ENCODE measurements around the gene ZSCAN30. TPM values are rescaled to one million over a fixed set of nuclear protein-coding genes. Genes with fewer than 3 reads are reported as not detected.

ZSCAN30 gene
- total and polyA plus RNA-seq, 2 of the 13 experiments (the other 11 are each of a cell fraction or from before 2014, with no cell fraction given): 7.4 to 7.7 TPM

GRCh38 chr18:35290094-35290735 lies at the start of gene ZSCAN30 (continued):
- TF ChIP-seq ZNF703 (CRISPR knock-in tag; IDR thresholded peaks at IDR 0.05; ENCODE audit: borderline replicate concordance): no peak
- no peak for TF ChIP-seq RORA (CRISPR knock-in tag; IDR thresholded peaks at IDR 0.05)
- TF ChIP-seq ZNF780A (CRISPR knock-in tag; IDR thresholded peaks at IDR 0.05): 0 out of 2 replicates have a peak, but pooled peaks have one; percentile 49
- TF ChIP-seq TBL1XR1 (IDR thresholded peaks at IDR 0.05; ENCODE audit: borderline replicate concordance, low read length, partially characterized antibody): no peak
- peak; percentile 73; the same call in 1 of the 2 replicates for TF ChIP-seq ZNF792 (CRISPR knock-in tag; IDR thresholded peaks at IDR 0.05)
- TF ChIP-seq BRCA1 (CRISPR knock-in tag; IDR thresholded peaks at IDR 0.05): no peak
- peak; percentile 40 to 65; a peak in 2 of 4 replicates for TF ChIP-seq EP300 (IDR thresholded peaks at IDR 0.05; ENCODE audit: low read depth in 2 of 2, low read length in 2 of 2)
- peak; percentile 53 for TF ChIP-seq EP300 (CRISPR knock-in tag; IDR thresholded peaks at IDR 0.05; ENCODE audit: borderline replicate concordance)
- peak; percentile 93 for TF ChIP-seq MED8 (CRISPR knock-in tag; IDR thresholded peaks at IDR 0.05; ENCODE audit: insufficient replicate concordance)
- TF ChIP-seq ZNF253 (CRISPR knock-in tag; IDR thresholded peaks at IDR 0.05; ENCODE audit: borderline replicate concordance): no peak
- peak; percentile 98 for TF ChIP-seq ZFX (CRISPR knock-in tag; IDR thresholded peaks at IDR 0.05; ENCODE audit: low read depth)
- peak; percentile 3; the same call in 1 of the 2 replicates for TF ChIP-seq CEBPG (CRISPR knock-in tag; IDR thresholded peaks at IDR 0.05)
- TF ChIP-seq ZNF747 (CRISPR knock-in tag; IDR thresholded peaks at IDR 0.05; ENCODE audit: borderline replicate concordance): peak; percentile 95
- no peak for TF ChIP-seq SIX1 (CRISPR knock-in tag; IDR thresholded peaks at IDR 0.05; ENCODE audit: borderline replicate concordance)
- peak; percentile 97; the same call in 1 of the 2 replicates for TF ChIP-seq ZNF790 (CRISPR knock-in tag; IDR thresholded peaks at IDR 0.05; ENCODE audit: borderline replicate concordance)
- TF ChIP-seq ETS1 (CRISPR knock-in tag; IDR thresholded peaks at IDR 0.05): no peak
- peak; percentile 89; the same call in 1 of the 2 replicates for TF ChIP-seq ZNF839 (CRISPR knock-in tag; IDR thresholded peaks at IDR 0.05; ENCODE audit: borderline replicate concordance)
- no peak for TF ChIP-seq RBAK (CRISPR knock-in tag; IDR thresholded peaks at IDR 0.05)
- TF ChIP-seq ZNF121 (CRISPR knock-in tag; IDR thresholded peaks at IDR 0.05): peak; percentile 53; the same call in 1 of the 2 replicates
- peak; percentile 100 for TF ChIP-seq HINFP (CRISPR knock-in tag; IDR thresholded peaks at IDR 0.05; ENCODE audit: low read depth)
- peak; percentile 8 for TF ChIP-seq JARID2 (CRISPR knock-in tag; IDR thresholded peaks at IDR 0.05; ENCODE audit: insufficient replicate concordance)
- TF ChIP-seq ZNF768 (CRISPR knock-in tag; IDR thresholded peaks at IDR 0.05): peak; percentile 84
- TF ChIP-seq BCL3 (CRISPR knock-in tag; IDR thresholded peaks at IDR 0.05): peak; percentile 90
- peak; percentile 61; the same call in 1 of the 2 replicates for TF ChIP-seq ZNF704 (CRISPR knock-in tag; IDR thresholded peaks at IDR 0.05; ENCODE audit: borderline replicate concordance)
- peak; percentile 71; the same call in 1 of the 2 replicates for TF ChIP-seq CENPBD1 (CRISPR knock-in tag; IDR thresholded peaks at IDR 0.05; ENCODE audit: borderline replicate concordance, low read depth)

Measured in HepG2 (cell line).